HL-60/S4 treated with phorbol 12-myristate 13-acetate at 8.2 ng/mL for 4 days and 3 days (cell line): ENCODE results near the gene LANCL3.

ENCODE experiments used
- in situ Hi-C: fragments of 300-500 bp; cut with MboI; formaldehyde crosslinking; loops from 2 replicates; pipeline ENCODE4 v1.15.0; 2022; ENCODE audit warnings: low sequenced_read_pairs

The LANCL3 gene

GRCh38 chrX:37678574-37678973 lies 107.1 kb downstream of the LANCL3 start:
- in situ Hi-C loops: no loop called here

- in situ Hi-C loops: no loop called here
Measured at GRCh38 chrX:37679230-37679629, 107.8 kb downstream of the LANCL3 start.

- in situ Hi-C loops: no loop called here
Measured at GRCh38 chrX:37679888-37680287, 108.4 kb downstream of the LANCL3 start.

GRCh38 chrX:37684426-37684825 lies 113.0 kb downstream of the LANCL3 start:
- in situ Hi-C loops: no loop called here

GRCh38 chrX:37684973-37685372 lies 113.5 kb downstream of the LANCL3 start:
- in situ Hi-C loops: no loop called here

- in situ Hi-C loops: no loop called here
Measured at GRCh38 chrX:37685381-37686359, 114.2 kb downstream of the LANCL3 start, which contains the start of gene XK. Gene XK, plus strand, starts transcription at chrX:37685791. Its CDS starts 171 bp downstream, at chrX:37685962.

- in situ Hi-C loops: no loop called here
Measured at GRCh38 chrX:37686369-37686995, 115.0 kb downstream of the LANCL3 start.

- in situ Hi-C loops: no loop called here
Measured at GRCh38 chrX:37686996-37687395, 115.5 kb downstream of the LANCL3 start.

- in situ Hi-C loops: no loop called here
Measured at GRCh38 chrX:37690119-37690518, 118.7 kb downstream of the LANCL3 start.

GRCh38 chrX:37692918-37693317 lies 121.5 kb downstream of the LANCL3 start:
- in situ Hi-C loops: no loop called here

- in situ Hi-C loops: no loop called here
Measured at GRCh38 chrX:37697169-37697760, 125.8 kb downstream of the LANCL3 start.

- in situ Hi-C loops: no loop called here
Measured at GRCh38 chrX:37701588-37701987, 130.1 kb downstream of the LANCL3 start.

- in situ Hi-C loops: no loop called here
Measured at GRCh38 chrX:37711991-37712390, 140.5 kb downstream of the LANCL3 start.

GRCh38 chrX:37712458-37712857 lies 141.0 kb downstream of the LANCL3 start:
- in situ Hi-C loops: no loop called here

- in situ Hi-C loops: no loop called here
Measured at GRCh38 chrX:37714479-37714878, 143.0 kb downstream of the LANCL3 start.

- in situ Hi-C loops: no loop called here
Measured at GRCh38 chrX:37716602-37717001, 145.1 kb downstream of the LANCL3 start.

GRCh38 chrX:37717708-37718107 lies 146.2 kb downstream of the LANCL3 start:
- in situ Hi-C loops: no loop called here

GRCh38 chrX:37722595-37722994 lies 151.1 kb downstream of the LANCL3 start:
- in situ Hi-C loops: no loop called here

- in situ Hi-C loops: no loop called here
Measured at GRCh38 chrX:37726346-37726745, 154.9 kb downstream of the LANCL3 start.
